SK-N-SH (cell line): ENCODE results near the gene ECE1. TPM values are rescaled to one million over a fixed set of nuclear protein-coding genes. Genes with fewer than 3 reads are reported as not detected.

Experiments
- CTCF ChIA-PET: fragments of 300-600, 350-600 bp; formaldehyde crosslinking; extraction: SDS; loops from one replicate; lab custom pipeline; 2021; lab: Yijun Ruan, JAX
- POLR2A ChIA-PET: fragments of 350-600 bp; sonication (Branson Sonifier 250); formaldehyde crosslinking; extraction: SDS; loops from one replicate; lab custom pipeline; 2020; ENCODE audit warnings: antibody characterized with exemption, inconsistent platforms; lab: Yijun Ruan, JAX
- DNase-seq: peaks from one replicate; pipeline ENCODE4 v3.0.0; 2012
- H2AFZ ChIP-seq: fragments of 200-600 bp; sonication (generic); 2 replicates; pipeline ENCODE4 v1.8.1; 2016; ENCODE audit warnings: antibody characterized with exemption, mild to moderate bottlenecking, low read depth
- H3F3A ChIP-seq: fragments of 200-600 bp; sonication (generic); replicated peaks from 2 replicates; pipeline ENCODE3; 2016; ENCODE audit warnings: antibody characterized with exemption, mild to moderate bottlenecking; ENCODE audit not compliant: insufficient read depth
- H3K27ac ChIP-seq, 2 experiments: fragments of 200-500 bp in 1 of 2; fragments of 200-600 bp in 1 of 2; sonication (Bioruptor generic) in 1 of 2; sonication (generic), shearing (Covaris generic) in 1 of 2; 2 replicates each; pipeline versions ENCODE4 v1.5.1 to v1.6.1; 2014 to 2016; ENCODE audit warnings: low read depth in 2 of 2, inconsistent platforms in 1 of 2, low read length in 1 of 2, mild to moderate bottlenecking in 1 of 2, mixed read lengths in 1 of 2
- H3K27me3 ChIP-seq: fragments of 200-600 bp; sonication (generic), shearing (Covaris generic); 2 replicates; pipeline ENCODE4 v1.6.1; 2016; ENCODE audit warnings: mixed run types; ENCODE audit not compliant: insufficient read depth
- H3K36me3 ChIP-seq, 2 experiments: fragments of 200-500 bp in 1 of 2; fragments of 200-600 bp in 1 of 2; sonication (Bioruptor generic) in 1 of 2; sonication (generic) in 1 of 2; replicated peaks in 1 of 2; 2 replicates each; pipeline versions ENCODE3 to v1.5.1; 2014 to 2016; ENCODE audit warnings: low read length in 1 of 2, mild to moderate bottlenecking in 1 of 2; ENCODE audit not compliant: insufficient read depth in 2 of 2, control insufficient read depth in 1 of 2
- H3K4me1 ChIP-seq, 2 experiments: fragments of 200-500 bp in 1 of 2; fragments of 200-600 bp in 1 of 2; sonication (Bioruptor generic) in 1 of 2; sonication (generic), shearing (Covaris generic) in 1 of 2; 2 replicates each; pipeline versions ENCODE4 v1.5.1 to v1.6.1; 2014 to 2016; ENCODE audit warnings: low read depth in 1 of 2, low read length in 1 of 2, mixed run types in 1 of 2; ENCODE audit not compliant: insufficient read depth in 2 of 2, control insufficient read depth in 1 of 2
- H3K4me2 ChIP-seq: fragments of 200-600 bp; sonication (generic), shearing (Covaris generic); 2 replicates; pipeline ENCODE4 v1.6.1; 2017; ENCODE audit warnings: mixed run types
- H3K4me3 ChIP-seq, 2 experiments: fragments of 200-500 bp in 1 of 2; fragments of 200-600 bp in 1 of 2; sonication (Bioruptor generic) in 1 of 2; sonication (generic), shearing (Covaris generic) in 1 of 2; 2 replicates each; pipeline versions ENCODE4 v1.5.1 to v1.8.1; 2014 to 2016; ENCODE audit warnings: low read depth in 2 of 2, inconsistent platforms in 1 of 2, low read length in 1 of 2, mild to moderate bottlenecking in 1 of 2, mixed read lengths in 1 of 2, moderate library complexity in 1 of 2
- H3K79me2 ChIP-seq: fragments of 200-600 bp; sonication (generic); 2 replicates; pipeline ENCODE4 v1.8.1; 2017; ENCODE audit warnings: mild to moderate bottlenecking; ENCODE audit not compliant: insufficient read depth
- H3K9ac ChIP-seq: fragments of 200-600 bp; sonication (generic); 2 replicates; pipeline ENCODE4 v1.6.1; 2017; ENCODE audit warnings: mixed run types
- H3K9me2 ChIP-seq: fragments of 200-600 bp; sonication (generic); 2 replicates; pipeline ENCODE4 v1.6.1; 2017; ENCODE audit warnings: mixed run types
- H3K9me3 ChIP-seq: fragments of 200-600 bp; sonication (generic); 2 replicates; pipeline ENCODE4 v1.6.1; 2017; ENCODE audit warnings: mixed run types, mild to moderate bottlenecking, moderate library complexity
- H4K20me1 ChIP-seq: fragments of 200-600 bp; sonication (generic); 2 replicates; pipeline ENCODE4 v1.6.1; 2017; ENCODE audit warnings: mild to moderate bottlenecking, mixed run types; ENCODE audit not compliant: insufficient read depth
- CHD2 ChIP-seq: fragments of 150-350 bp; IDR thresholded peaks from 2 replicates; pipeline ENCODE4 v1.6.1; 2018; ENCODE audit warnings: low read length; ENCODE audit not compliant: partially characterized antibody
- CTCF ChIP-seq: fragments of 200-600 bp; sonication (generic); IDR thresholded peaks from 2 replicates; pipeline ENCODE4 v1.6.1; 2017; ENCODE audit warnings: antibody characterized with exemption, mild to moderate bottlenecking, moderate library complexity
- EZH2phosphoT487 ChIP-seq: fragments of 200-600 bp; sonication (generic); IDR thresholded peaks from 2 replicates; pipeline ENCODE4 v1.6.1; 2017; ENCODE audit warnings: low read depth, mixed run types, mild to moderate bottlenecking, antibody characterized with exemption, moderate library complexity, borderline replicate concordance
- FOSL2 ChIP-seq: IDR thresholded peaks from 2 replicates; pipeline ENCODE4 v1.4.0; 2012; ENCODE audit warnings: low read depth, mild to moderate bottlenecking, moderate library complexity, borderline replicate concordance
- FOXJ3 ChIP-seq: sonication (generic); formaldehyde crosslinking; IDR thresholded peaks from 2 replicates; pipeline ENCODE4 v1.5.1; 2020; ENCODE audit warnings: mild to moderate bottlenecking, missing genetic modification reagents
- FOXM1 ChIP-seq: IDR thresholded peaks from 2 replicates; pipeline ENCODE4 v1.4.0; 2012; ENCODE audit warnings: low read depth, mild to moderate bottlenecking
- GABPA ChIP-seq: IDR thresholded peaks from 2 replicates; pipeline ENCODE4 v1.4.0; 2012; ENCODE audit warnings: low read depth, mild to moderate bottlenecking
- MAX ChIP-seq: IDR thresholded peaks from 2 replicates; pipeline ENCODE4 v1.4.0; 2012; ENCODE audit warnings: low read depth
- MXI1 ChIP-seq: IDR thresholded peaks from 2 replicates; pipeline ENCODE4 v1.6.1; 2012; ENCODE audit warnings: mild to moderate bottlenecking, low read depth, low read length, improper control_type of control experiment
- RAD21 ChIP-seq: IDR thresholded peaks from 2 replicates; pipeline ENCODE4 v1.6.1; 2012; ENCODE audit warnings: mild to moderate bottlenecking, low read length
- REST ChIP-seq: IDR thresholded peaks from 2 replicates; pipeline ENCODE4 v1.6.1; 2012; ENCODE audit warnings: mild to moderate bottlenecking, low read depth, low read length, moderate library complexity
- RXRA ChIP-seq: IDR thresholded peaks from 2 replicates; pipeline ENCODE4 v1.4.0; 2012; ENCODE audit warnings: low read depth, mild to moderate bottlenecking, borderline replicate concordance
- SIN3A ChIP-seq: IDR thresholded peaks from 2 replicates; pipeline ENCODE4 v1.6.1; 2012; ENCODE audit warnings: low read depth, mild to moderate bottlenecking, low read length, moderate library complexity, borderline replicate concordance
- SMC3 ChIP-seq: IDR thresholded peaks from 2 replicates; pipeline ENCODE4 v1.6.1; 2012; ENCODE audit warnings: low read depth, low read length, improper control_type of control experiment
- TCF12 ChIP-seq: IDR thresholded peaks from 2 replicates; pipeline ENCODE4 v1.4.0; 2012
- ZBTB33 ChIP-seq: IDR thresholded peaks from 2 replicates; pipeline ENCODE4 v1.4.0; 2012; ENCODE audit warnings: low read depth, borderline replicate concordance
- WGBS: methylation state at CpG from one replicate; pipeline ENCODE4 v1.1.6; 2017; ENCODE audit warnings: low lambda C conversion rate; 5-methylcytosine and 5-hydroxymethylcytosine counted together
- polyA plus RNA-seq, 3 experiments: library from polyadenylated mRNA; depleted of rRNA; stranded (reverse); fragments of >200 nt; gene quantifications; 2 replicates each; pipeline ENCODE4 v1.2.3, GENCODE V29; 2012

The ECE1 gene
- polyA plus RNA-seq, 1 of the 3 experiments (the other 2 are of a cell fraction) = 96.6 TPM

- ChIA-PET POLR2A (no interaction called here), CTCF (interaction anchor here (1.6 to 13.5 kb wide), 6 partner anchors 8 to 122 kb away, joined by 4 to 134 read pairs (median 14); no protein-coding TSS in a partner anchor)
- H4K20me1 ChIP-seq = no peaks in the 10 kb centered on the region
- H3K4me2 ChIP-seq = no peak overlapping the region
- H2AFZ ChIP-seq = no peak overlapping the region
- no peaks in the 10 kb centered on the region for H3K9me2 ChIP-seq
- H3K9ac ChIP-seq = no peak overlapping the region
- H3K4me3 ChIP-seq = no peak overlapping the region
- WGBS = 96% methylated on average over 20 of the region's 20 CpGs
- peaks cover 3% of the 10 kb centered on the region for H3F3A ChIP-seq
- H3K79me2 ChIP-seq = no peaks in the 10 kb centered on the region; the same call in 1 of the 2 replicates
- TF ChIP-seq RAD21 = no peak
- TF ChIP-seq FOXM1 = no peak
- no peak for TF ChIP-seq FOXJ3
- TF ChIP-seq FOSL2 = no peak
- TF ChIP-seq MAX = no peak
- TF ChIP-seq CHD2 = no peak
- no peak for TF ChIP-seq GABPA
- no peak for TF ChIP-seq SMC3
- no peak for TF ChIP-seq TCF12
- TF ChIP-seq ZBTB33 = no peak
- no peak for TF ChIP-seq CTCF
- TF ChIP-seq RXRA = no peak
- H3K27ac ChIP-seq = no peak overlapping the region
- H3K4me1 ChIP-seq = peaks cover 0 to 6% of the 10 kb centered on the region in 2 experiments; a peak in 2 of 4 replicates
- peaks cover 16 to 30% of the 10 kb centered on the region in 2 experiments for H3K36me3 ChIP-seq
- DNase-seq = no peak
- H3K27me3 ChIP-seq = no peaks in the 10 kb centered on the region
- no peaks in the 10 kb centered on the region for H3K9me3 ChIP-seq
These were observed 43.2 kb downstream of the ECE1 start for GRCh38 chr1:21246905-21247642.

GRCh38 chr1:21245688-21246229 lies 44.5 kb downstream of the ECE1 start:
- H3K9ac ChIP-seq = no peak overlapping the region
- TF ChIP-seq CHD2 = no peak
- TF ChIP-seq REST = no peak
- no peak for TF ChIP-seq MXI1
- no peak for TF ChIP-seq SIN3A
- no peak for TF ChIP-seq EZH2phosphoT487
- no peak for TF ChIP-seq TCF12
- no peak for TF ChIP-seq RXRA
- TF ChIP-seq SMC3 = no peak

More at GRCh38 chr1:21245688-21246229, 44.5 kb downstream of the ECE1 start:
- no peaks in the 10 kb centered on the region for H3F3A ChIP-seq
- H3K27me3 ChIP-seq = no peaks in the 10 kb centered on the region
- peaks cover 16 to 30% of the 10 kb centered on the region in 2 experiments for H3K36me3 ChIP-seq
- no peaks in the 10 kb centered on the region for H4K20me1 ChIP-seq
- POLR2A ChIA-PET = no interaction called here
- no peaks in the 10 kb centered on the region for H3K4me1 ChIP-seq
- WGBS = 98% methylated on average over 4 of the region's 4 CpGs
- no peak overlapping the region for H3K4me2 ChIP-seq
- no peak overlapping the region for H2AFZ ChIP-seq
- no peaks in the 10 kb centered on the region for H3K9me3 ChIP-seq
- H3K79me2 ChIP-seq = no peaks in the 10 kb centered on the region; the same call in 1 of the 2 replicates
- CTCF ChIA-PET = interaction anchor here (0.9 to 13.5 kb wide), 10 partner anchors 9 to 326 kb away, joined by 3 to 134 read pairs (median 4); no protein-coding TSS in a partner anchor
- H3K27ac ChIP-seq = no peak overlapping the region
- H3K9me2 ChIP-seq = no peaks in the 10 kb centered on the region
- no peak overlapping the region for H3K4me3 ChIP-seq
- DNase-seq = no peak
